Activated effector memory CD4-positive, alpha-beta T cell treated with Interleukin-2 at 50 U/mL for 16 hours (primary cell): ENCODE measurements around the gene GABRR1.

Experiments
- DNase-seq: peaks from one replicate; pipeline ENCODE4 v3.0.0-alpha.2; 2020

The GABRR1 gene

DNA sequence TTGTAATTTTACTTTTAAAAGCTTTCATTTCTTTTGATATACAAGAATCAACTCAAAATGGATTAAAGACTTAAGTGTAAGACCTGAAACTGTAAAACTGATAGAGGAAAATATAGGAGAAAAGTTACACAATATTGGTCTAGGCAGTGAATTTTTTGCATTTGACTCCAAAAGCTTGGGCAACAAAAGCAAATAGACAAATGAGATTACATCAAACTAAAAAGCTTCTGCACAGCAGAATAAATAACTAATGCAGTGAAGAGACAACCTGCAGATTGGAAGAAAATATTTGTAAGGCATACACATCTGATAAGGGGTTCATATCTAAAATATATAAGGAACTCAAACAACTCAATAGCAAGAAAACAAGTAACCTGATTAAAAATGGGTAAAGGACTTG lies 3.0 kb downstream of the GABRR1 start:
- no peak for DNase-seq

DNA sequence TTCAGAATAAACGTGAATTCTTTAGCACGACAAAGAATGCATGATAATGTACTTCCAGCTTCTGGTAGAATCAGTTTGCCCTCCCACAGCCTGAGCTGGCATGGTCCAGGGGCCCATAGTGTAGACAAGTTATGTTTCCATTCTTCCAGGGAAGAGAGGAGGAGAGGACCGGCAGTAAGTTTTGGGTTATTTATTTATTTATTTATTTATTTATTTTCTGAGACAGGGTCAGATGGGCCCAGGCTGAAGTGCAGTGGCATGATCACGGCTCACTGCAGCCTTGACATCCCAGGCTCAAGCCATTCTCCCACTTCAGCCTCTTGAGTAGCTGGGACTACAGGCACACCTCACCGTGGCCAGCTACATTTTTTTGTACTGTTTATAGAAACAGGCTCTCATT lies 4.7 kb downstream of the GABRR1 start:
- no peak for DNase-seq

DNA sequence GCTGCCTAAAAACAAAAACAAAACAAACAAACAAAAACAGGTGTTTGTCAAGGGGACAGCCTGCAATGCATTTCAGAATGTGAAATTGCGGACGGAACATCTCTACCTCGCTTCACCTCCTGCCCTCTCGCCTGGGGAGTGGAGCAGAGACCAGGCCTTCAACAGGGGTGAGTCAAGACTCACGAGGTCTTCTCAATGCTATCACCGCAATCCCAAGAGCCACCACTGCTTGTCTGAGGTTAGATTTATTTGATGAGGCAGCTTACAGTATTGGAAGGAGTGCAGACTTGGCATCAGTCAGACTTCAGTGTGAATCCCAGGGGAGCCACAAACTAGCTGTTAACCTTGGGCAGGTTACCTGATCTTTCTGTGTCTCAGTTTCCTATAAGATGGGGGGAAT lies 7.7 kb downstream of the GABRR1 start:
- no peak for DNase-seq

DNA sequence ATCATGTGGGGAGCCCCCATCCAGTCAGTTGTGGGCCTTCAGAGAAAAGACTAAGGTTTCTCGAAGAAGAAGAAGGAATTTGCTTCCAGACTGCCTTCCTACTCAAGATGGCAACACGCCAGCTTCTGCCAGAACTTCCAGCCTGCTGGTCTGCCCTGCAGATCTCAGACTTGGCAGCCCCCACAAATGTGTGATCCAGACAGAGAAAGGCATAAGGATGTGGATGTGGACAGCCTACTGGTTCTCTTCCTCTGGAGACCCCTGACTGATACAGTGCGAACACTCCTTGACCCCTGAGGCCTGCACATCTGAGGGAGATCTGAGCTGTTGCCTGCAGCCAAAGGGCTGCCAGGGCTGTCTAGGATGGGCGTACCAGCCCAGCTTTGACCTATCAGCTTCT lies 8.6 kb downstream of the GABRR1 start:
- DNase-seq: no peak

DNA sequence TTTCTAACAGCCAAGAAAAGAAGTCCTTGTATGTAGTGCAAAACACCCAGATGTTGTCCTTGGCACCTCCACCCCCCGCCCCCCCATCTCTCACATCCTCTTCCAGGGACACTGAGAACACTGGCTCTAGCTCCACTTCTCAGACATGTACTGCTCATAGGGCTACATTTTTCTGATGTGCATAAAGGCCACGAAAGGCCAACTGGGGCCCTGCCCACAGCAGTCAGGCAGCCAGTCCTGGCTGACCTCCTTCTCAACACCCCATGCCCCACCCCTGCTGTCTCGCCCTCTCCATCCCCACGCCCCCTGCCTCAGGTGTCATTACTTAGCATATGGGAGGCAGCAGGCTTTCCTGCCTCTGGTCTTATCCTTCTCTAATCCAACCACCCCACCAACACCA lies 11.3 kb downstream of the GABRR1 start:
- DNase-seq: no peak

DNA sequence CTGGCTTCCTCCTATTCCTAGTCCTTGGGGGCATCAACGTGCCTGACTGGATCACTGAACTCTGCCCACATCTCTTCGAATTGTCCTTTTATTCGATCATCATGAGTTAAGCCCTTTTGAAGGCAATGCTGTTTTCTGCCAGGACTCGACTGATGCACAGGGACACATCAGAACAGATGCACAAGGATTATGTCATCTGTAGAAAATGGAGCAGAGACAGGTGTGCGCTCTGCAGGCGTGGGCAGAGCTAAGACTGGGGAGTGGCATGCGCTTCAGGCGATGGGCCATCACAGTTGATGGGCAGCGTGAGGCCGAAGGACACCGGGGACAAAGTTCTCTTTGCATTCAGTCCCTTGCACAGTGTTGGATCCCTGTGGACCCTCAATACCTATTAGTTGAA lies 13.1 kb downstream of the GABRR1 start:
- no peak for DNase-seq

DNA sequence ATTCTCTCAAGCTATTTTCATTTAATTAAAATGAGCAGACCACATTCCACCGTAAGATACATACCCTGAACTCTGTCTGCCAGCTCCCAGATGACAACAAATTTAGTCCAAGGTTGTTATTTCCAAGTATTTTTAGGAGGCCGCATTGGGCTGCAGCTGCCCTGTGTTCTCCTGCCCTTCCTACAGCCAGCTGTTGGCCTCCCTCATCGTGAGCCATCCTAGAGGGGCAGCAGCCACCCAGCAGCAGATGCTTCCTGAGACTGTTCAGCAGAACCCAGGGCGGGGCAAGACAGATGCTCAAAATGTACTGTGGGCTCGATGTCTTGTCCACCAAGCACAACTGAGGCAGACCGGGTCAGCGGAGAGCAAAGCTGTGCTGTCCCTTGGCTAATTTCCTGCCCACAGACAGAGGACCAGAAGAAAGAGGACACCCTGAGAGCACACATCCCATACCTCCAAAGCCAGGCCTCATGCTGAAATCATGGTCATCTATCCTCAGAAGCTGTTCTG lies 16.4 kb downstream of the GABRR1 start:
- no peak for DNase-seq

DNA sequence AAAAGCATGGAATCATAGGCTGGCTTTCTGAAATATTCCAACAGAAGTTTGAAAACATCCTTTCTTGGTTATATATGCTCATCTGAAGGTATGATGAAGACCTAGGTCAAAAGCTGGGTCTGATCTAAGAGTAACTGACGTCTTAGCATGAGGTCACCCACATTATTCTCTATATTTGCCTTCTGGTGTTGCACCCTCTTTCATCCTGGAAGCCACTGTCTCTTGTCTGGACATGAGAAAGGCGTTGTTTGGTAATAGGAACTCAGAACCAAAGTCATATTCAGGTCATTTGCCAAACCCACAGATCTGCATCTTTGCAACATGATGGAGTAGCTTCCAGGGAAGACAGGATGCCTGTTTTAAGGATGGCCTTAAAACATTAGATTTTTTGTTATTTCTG lies 17.6 kb downstream of the GABRR1 start:
- no peak for DNase-seq

DNA sequence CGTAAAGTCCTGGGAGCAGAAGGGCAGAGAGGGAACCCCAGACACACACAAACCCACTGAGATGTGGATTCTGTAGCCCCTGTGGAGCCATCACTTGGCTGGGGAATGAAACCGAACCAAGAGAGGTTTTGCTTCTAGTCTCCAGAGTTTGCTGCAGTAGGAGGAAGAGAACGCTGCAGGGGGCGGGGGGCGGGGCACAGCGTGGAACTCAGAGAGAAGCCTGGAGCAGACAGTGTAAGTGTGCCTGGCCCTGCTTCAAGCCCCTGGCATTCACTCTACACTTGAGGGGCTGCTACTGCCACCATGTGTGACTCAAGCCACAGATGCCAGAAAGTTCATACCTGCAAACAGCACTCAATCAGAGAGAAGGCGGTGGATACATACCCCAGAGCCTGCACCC lies 18.9 kb downstream of the GABRR1 start:
- DNase-seq: no peak

DNA sequence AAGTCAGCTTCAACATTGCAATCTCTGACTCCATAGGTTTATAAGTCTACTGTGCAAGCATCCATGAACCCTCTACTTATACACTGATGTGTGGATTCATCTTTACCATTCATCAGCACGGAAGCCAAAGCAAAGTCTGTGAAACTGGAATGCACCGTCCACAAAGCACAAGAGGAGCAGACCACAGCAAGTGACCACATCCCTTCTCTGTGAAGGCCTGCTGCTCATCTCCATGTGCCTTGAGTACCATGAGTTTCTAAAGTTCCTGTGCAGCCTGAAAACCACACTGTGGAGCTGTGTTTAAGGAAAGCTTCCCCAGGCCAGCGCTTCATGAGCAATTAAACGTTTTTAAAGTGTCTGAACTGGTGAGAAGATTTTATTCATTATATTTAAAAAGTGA lies 20.0 kb downstream of the GABRR1 start:
- DNase-seq: no peak

DNA sequence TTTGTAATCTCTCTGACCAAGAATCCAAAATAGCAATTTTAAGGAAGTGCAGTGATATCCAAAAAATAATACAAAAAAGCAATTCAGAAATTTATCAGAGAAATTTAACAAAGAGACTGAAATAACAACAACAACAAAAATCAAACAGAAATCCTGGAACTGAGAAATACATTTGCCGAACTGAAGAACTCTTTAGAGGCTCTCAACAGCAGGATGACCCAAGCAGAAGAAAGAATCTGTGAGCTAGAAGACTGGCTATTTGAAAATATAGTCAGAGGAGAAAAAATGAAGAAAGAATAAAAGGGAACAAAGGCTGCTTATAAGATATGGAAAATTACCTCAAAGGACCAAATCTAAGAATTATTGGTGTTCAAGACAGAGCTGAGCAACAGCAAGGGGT lies 22.6 kb downstream of the GABRR1 start:
- DNase-seq: no peak

DNA sequence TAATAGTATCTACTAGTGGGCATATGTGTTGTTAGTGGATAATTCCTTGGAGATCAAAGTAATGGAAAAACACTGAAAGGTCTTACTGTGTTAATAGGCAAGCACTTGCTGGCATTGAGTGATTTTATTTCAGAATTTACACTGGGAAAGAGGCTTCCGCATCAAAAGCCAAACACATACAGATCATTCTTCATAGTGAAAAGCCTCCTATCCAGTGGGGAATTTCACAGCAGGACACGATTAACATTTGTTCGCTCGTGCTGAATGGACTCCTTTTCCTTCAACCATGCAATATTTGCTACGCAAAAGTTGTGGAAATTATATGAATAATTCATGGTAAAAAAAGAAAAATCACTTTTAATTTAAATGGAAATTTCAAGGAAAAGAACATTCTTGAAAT lies 26.4 kb downstream of the GABRR1 start:
- DNase-seq: no peak

DNA sequence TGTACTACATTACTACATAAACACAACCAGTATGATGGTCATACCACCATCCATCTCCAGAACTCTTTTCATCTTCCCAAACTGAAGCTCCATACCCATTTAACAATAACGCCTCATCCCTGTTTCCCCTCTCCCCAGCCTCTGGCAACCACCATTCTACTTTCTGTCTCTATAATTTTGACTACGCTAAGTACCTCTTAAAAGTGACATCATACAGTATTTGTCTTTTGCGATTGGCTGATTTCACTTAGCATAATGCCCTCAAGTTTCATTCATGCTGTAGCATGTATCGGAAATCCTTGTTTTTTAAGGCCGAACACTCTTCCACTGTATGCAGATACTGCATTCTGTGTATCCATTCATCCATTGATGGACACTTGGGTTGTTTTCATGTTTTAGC lies 29.7 kb downstream of the GABRR1 start:
- DNase-seq: no peak

DNA sequence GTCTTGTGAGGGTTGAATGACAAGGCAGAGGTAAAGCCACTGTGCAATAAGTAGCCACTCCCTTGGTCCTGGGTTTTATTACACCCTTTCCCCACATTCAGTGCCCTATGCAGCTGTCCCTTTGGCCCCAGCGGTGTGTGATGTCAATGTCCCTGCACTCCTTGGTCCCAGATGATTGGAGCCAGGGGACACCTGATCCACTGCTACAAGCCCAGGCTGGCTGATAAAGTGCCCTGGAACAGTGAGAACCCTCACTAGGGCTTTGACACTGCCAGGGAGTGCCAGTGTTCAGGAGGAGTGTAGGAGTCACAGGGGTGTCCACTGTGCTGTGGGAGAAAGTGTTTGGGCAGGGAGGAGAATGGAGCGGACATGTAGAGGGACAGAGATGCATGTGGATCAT lies 30.4 kb downstream of the GABRR1 start:
- no peak for DNase-seq

DNA sequence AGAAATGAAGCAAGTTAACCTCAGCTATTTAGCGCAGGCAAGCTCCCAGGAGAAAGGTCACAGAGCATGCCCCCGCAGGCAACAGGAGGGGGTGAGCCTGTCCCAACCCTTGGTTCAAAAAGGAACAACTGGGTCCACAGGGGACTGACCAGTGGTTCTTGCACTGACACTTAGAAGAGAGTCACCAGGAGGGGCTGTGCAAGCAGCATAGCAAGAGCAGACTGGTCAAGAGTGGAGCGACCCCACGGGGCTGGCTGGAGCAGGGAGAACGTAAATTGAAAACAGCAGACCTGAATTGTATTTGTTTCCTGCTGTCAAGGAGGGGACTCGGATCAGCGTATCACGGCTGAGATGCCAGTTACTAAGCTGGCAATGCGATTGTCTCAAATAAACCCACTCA lies 32.8 kb downstream of the GABRR1 start:
- no peak for DNase-seq

DNA sequence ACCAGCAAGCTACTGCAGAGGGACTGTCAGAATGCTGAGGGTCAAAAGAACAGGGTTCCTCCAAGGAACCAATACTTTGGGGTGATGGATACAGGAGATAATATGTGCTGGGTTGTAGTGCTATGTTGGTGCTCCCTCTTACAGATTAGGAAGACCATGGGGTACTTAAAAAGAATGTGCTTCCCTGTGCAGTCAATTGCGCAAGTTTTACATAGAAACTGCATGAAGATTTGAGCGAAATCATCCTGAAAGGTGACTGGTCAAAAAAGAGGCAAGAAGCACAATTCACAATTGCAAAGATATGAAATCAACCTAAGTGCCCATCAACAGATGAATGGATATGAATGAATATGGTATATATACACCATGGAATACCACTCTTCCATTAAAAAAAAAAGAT lies 33.9 kb downstream of the GABRR1 start:
- DNase-seq: no peak

DNA sequence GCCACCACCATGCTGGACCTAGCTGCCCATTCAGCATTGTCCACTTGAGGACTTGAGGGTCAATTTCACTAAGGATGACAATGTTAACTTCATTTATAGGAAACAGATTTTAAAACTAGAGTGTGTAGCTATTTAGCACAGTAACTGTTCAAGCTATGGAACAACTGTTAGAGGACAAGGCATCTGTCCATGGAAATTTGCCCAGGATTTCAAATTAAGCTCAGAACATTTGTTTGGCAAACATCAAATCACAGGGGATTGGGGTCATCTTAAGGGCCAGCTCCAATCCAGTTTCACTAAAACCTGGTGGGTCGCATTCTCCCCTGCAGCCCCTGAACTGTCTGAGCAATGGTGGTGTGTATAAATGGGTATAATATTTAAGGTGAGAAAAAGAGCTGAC lies 36.2 kb downstream of the GABRR1 start:
- no peak for DNase-seq

DNA sequence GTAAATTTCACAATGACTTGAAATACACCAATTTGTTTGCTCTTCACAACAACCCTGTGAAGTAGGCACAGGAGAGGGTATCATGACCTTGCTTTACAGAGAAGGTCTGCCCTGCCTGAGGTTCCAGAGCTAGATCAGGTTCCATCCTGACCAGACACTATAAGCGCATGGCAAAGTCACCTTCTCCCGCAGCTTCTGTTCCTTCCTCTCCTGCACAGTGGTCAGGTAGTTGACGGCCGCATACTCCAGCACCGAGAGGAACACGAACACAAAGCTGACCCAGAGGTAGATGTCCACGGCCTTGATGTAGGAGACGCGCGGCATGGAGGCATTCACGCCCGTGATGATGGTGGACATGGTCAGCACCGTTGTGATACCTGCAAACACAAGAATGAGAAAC lies 37.0 kb downstream of the GABRR1 start:
- DNase-seq: no peak

DNA sequence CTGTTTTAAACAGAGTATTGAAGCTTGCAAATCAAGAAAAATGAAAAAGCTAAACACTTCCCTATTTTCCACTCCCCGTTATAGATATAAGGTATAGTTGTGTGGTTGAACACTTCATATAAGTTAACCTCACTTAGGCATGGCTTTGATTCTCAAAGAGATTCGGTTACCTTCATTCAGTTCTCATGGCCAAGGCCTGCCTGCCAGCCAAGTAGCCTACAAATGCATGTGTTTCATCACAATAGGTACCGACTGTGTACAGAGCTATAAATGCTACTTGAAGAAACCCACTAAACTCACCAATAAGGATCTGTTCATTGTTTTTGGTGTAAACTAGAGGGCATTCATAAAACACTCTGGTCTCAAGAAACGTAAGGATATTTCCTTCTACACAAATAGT lies 43.5 kb downstream of the GABRR1 start:
- no peak for DNase-seq

DNA sequence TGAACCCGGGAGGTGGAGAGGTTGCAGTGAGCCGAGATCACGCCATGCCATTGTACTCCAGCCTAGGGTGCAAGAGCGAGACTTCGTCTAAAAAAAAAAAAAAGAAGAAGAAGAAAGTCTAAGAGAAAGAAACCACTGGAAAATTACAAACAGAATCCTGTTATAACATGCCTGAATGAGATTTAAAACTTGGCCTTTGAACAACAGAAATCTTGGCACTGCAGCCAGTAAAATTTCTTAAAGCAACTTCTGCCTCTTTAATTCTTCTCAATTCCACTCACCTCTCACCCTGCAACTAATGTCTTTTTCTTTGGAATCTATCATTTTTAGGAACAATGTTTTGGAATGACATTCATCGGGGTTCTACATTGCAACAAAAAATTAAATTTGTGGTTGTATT lies 45.0 kb downstream of the GABRR1 start:
- DNase-seq: no peak

DNA sequence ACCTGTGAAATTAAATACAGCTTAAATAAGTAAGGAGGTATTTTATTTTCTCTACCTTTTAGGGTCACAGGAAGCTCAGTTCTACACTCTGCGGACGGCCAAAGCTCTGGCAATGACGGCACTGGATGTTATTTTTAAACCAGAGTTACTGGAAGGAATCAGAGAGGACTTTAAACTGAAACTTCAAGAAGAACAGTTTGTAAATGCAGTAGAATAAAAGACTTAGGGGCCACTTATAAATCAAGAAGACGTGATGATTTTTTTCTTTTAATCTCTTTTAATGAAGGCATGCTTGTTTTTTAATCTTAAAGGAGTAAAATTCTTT lies 55.1 kb downstream of the GABRR1 start:
- DNase-seq: no peak

DNA sequence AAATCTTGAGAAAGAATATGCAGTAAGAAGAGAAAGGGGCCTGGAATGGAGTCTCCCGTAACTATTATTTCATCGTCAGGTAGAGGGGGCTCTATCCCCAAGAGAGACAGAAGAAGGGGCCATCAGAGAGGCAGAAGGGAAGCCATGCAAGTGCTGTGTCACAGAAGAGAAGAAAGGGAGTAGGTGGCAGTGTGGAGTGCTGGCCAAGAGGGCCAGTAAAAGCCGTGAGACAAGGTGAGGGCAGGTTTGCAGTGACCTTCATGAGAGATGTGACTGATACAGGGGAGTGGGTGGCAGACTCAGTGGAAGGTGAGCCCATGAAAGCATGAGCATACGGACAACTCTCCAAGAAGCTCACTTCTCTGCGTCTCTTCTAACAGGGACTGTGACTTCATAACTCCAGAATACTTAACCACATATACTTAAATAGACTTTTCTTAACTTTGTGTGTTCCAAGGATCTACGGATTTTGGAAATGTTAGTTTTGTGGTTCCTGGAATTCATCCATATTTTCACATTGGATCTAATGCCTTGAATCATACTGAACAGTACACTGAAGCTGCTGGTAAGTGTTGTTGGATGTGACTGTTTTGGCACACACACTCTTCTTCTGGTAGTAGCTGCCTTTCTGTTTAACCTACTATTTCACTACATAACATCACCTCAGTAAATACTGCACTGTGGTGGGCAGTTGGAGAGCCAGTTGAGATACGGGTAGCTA lies 55.7 kb downstream of the GABRR1 start:
- DNase-seq: no peak

DNA sequence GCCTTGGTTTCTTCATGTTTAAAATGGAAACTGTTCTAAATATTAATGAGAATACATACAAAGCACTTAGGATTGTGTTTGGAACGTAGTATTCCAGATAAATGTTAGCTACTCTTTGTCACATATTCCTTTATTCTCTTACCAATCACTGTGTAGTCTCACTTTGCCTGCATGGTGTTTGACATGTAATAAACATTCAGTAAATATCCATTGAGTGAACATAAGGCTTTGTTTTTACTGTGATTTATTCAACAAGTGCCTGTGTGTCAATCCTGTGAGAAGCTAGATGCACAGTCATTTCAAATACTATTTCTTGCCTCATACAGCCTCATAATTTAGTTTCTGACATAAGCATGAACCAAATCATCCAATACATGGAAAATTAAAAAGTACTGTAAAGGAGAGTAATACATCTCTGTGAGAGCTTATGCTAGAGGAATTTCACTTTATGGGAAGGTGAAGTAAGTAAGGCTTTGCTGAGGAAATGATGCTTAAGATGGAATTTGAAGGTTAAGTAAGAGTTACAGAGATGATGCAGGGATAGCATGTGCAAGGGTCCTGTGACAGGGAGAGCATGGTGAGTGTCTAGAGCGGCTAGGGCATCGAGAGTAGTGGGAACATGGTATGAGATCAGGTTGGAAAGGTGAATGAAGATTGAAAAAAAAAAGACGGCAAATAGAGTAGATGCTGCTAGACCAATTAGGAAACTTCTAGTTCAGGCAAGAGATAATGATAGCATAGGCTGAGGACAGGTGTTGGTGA lies 56.6 kb downstream of the GABRR1 start:
- no peak for DNase-seq

DNA sequence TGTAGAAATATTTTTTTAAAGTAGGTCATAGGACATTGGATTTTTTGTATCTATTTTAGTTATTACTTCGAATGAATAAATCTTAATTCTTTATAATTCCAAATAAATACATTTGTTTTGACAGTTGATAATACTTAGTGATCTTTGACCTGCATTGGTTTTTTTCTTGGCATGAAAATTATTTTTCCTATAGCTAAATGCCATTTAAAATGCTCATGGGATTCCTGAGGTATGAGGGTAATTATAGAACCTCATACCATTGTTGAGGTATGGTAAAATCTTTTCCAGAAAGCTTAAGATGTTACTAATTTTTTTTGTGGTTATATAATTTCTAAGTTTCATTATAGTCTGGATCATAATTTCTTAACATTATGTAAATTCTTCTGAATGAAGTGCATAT lies 63.0 kb downstream of the GABRR1 start:
- no peak for DNase-seq
